Stimulated activated CD8-positive, alpha-beta memory T cell treated with anti-CD3 and anti-CD28 coated beads, Interleukin-4, amount 100 ng/mL, for 24 hours (primary cell): ENCODE measurements around the gene B3GALNT2.

Experiments used
- DNase-seq: peaks from one replicate; pipeline ENCODE4 v3.0.0-alpha.2; 2020; ENCODE audit warnings: low read depth

Gene B3GALNT2

GRCh38 chr1:235450886-235451483 lies 53.3 kb downstream of the B3GALNT2 start:
- no peak for DNase-seq

GRCh38 chr1:235450433-235450832 lies 53.8 kb downstream of the B3GALNT2 start:
- DNase-seq: no peak

GRCh38 chr1:235448616-235449015 lies 55.6 kb downstream of the B3GALNT2 start:
- no peak for DNase-seq

- no peak for DNase-seq
These were observed 61.3 kb downstream of the B3GALNT2 start for GRCh38 chr1:235442788-235443429.

- DNase-seq: no peak
These were observed 63.0 kb downstream of the B3GALNT2 start for GRCh38 chr1:235441159-235441685.

GRCh38 chr1:235434001-235434400 lies 70.3 kb downstream of the B3GALNT2 start:
- no peak for DNase-seq

- DNase-seq: no peak
These were observed 73.3 kb downstream of the B3GALNT2 start for GRCh38 chr1:235430991-235431390.

- no peak for DNase-seq
These were observed 75.1 kb downstream of the B3GALNT2 start for GRCh38 chr1:235429143-235429542.

- no peak for DNase-seq
These were observed 76.8 kb downstream of the B3GALNT2 start for GRCh38 chr1:235427447-235427846.

- no peak for DNase-seq
These were observed 77.6 kb downstream of the B3GALNT2 start for GRCh38 chr1:235426680-235427079.

GRCh38 chr1:235426143-235426542 lies 78.1 kb downstream of the B3GALNT2 start:
- DNase-seq: no peak

GRCh38 chr1:235425357-235425756 lies 78.9 kb downstream of the B3GALNT2 start:
- no peak for DNase-seq

GRCh38 chr1:235424092-235424491 lies 80.2 kb downstream of the B3GALNT2 start:
- no peak for DNase-seq

GRCh38 chr1:235423214-235423652 lies 81.0 kb downstream of the B3GALNT2 start:
- DNase-seq: peak; percentile 11

GRCh38 chr1:235421751-235422150 lies 82.5 kb downstream of the B3GALNT2 start:
- no peak for DNase-seq

- DNase-seq: peak; percentile 30
These were observed 87.1 kb downstream of the B3GALNT2 start for GRCh38 chr1:235417086-235417697.

GRCh38 chr1:235416662-235417049 lies 87.6 kb downstream of the B3GALNT2 start:
- no peak for DNase-seq

- DNase-seq: peak; percentile 24
These were observed 89.0 kb downstream of the B3GALNT2 start for GRCh38 chr1:235415008-235415904.

GRCh38 chr1:235411489-235412486 lies 92.5 kb downstream of the B3GALNT2 start:
- DNase-seq: no peak

GRCh38 chr1:235410467-235410866 lies 93.8 kb downstream of the B3GALNT2 start:
- no peak for DNase-seq
